ENCODE data around the gene TXNL1.

- no peak for TF ChIP-seq CTCF (IDR thresholded peaks at IDR 0.05)
- TF ChIP-seq REST (IDR thresholded peaks at IDR 0.05; ENCODE audit: low read depth, low read length): no peak
- TF ChIP-seq NRF1 (IDR thresholded peaks at IDR 0.05; ENCODE audit: low read depth, low read length): no peak
- TF ChIP-seq, protein P1, sequence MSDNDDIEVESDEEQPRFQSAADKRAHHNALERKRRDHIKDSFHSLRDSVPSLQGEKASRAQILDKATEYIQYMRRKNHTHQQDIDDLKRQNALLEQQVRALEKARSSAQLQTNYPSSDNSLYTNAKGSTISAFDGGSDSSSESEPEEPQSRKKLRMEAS (IDR thresholded peaks at IDR 0.05; ENCODE audit: low read depth): no peak
- TF ChIP-seq EZH2phosphoT487 (IDR thresholded peaks at IDR 0.05; ENCODE audit: borderline replicate concordance, low read depth): no peak
- no peak for TF ChIP-seq TAF1 (IDR thresholded peaks at IDR 0.05; ENCODE audit: borderline replicate concordance, low read depth, low read length)
- TF ChIP-seq TEAD4 (IDR thresholded peaks at IDR 0.05; ENCODE audit: borderline replicate concordance, insufficient read depth): no peak
- TF ChIP-seq RCOR1 (IDR thresholded peaks at IDR 0.05; ENCODE audit: low read length): no peak
- TF ChIP-seq EP300 (IDR thresholded peaks at IDR 0.05; ENCODE audit: borderline replicate concordance in 1 of 2, low read depth in 1 of 2, low read length in 1 of 2): no peak
These were observed 77.4 kb downstream of the TXNL1 start for GRCh38 chr18:56560992-56561391.

Data from SK-N-SH (cell line).